Hepatocyte (in vitro differentiated cells): ENCODE results near the gene SLC7A7.

Experiments used
- CTCF ChIP-seq: fragments of 200-600 bp; sonication (generic); IDR thresholded peaks from 2 replicates; pipeline ENCODE4 v1.5.1; 2016; ENCODE audit warnings: antibody characterized with exemption, mild to moderate bottlenecking; ENCODE audit not compliant: poor library complexity
- EZH2 ChIP-seq: fragments of 200-600 bp; sonication (generic); IDR thresholded peaks from 2 replicates; pipeline ENCODE4 v1.6.1; 2016; ENCODE audit warnings: antibody characterized with exemption, mild to moderate bottlenecking, borderline replicate concordance

- TF ChIP-seq CTCF (no peak), EZH2 (no peak)
Observed at GRCh38 chr14:22769369-22769768, 45.9 kb downstream of the SLC7A7 start.
